H1 (cell line): ENCODE results near the gene RAMACL. TPM values are rescaled to one million over a fixed set of nuclear protein-coding genes. Genes with fewer than 3 reads are reported as not detected.

ENCODE experiments used
- CTCF ChIA-PET: fragments of 300-600 bp; sonication (Branson Sonifier 250); formaldehyde crosslinking; loops from one replicate; lab custom pipeline; 2021; ENCODE audit not compliant: partially characterized antibody; lab: Charles Lee
- POLR2A ChIA-PET: fragments of 300-600 bp; sonication (Branson Sonifier 250); formaldehyde crosslinking; loops from one replicate; lab custom pipeline; 2021; ENCODE audit warnings: inconsistent platforms; ENCODE audit not compliant: partially characterized antibody; lab: Charles Lee
- DNase-seq, 2 experiments: peaks; one replicate each; pipeline versions ENCODE4 v3.0.0 to v3.0.0-alpha.2; 2010 to 2022; ENCODE audit warnings: low spot score in 2 of 2, low read depth in 1 of 2, mixed read lengths in 1 of 2
- FAIRE-seq: peaks from 2 replicates; lab custom pipeline; 2011; peaks lifted over from hg19 to GRCh38; lab: Jason Lieb, UNC
- H2AFZ ChIP-seq: 2 replicates; pipeline ENCODE4 v1.8.1; 2012; ENCODE audit warnings: low read length, inconsistent platforms
- H2AK5ac ChIP-seq: 2 replicates; pipeline ENCODE4 v1.6.1; 2013; ENCODE audit warnings: low read depth, low read length
- H2BK120ac ChIP-seq: replicated peaks from 2 replicates; pipeline ENCODE3; 2013; ENCODE audit warnings: low read depth, low read length, inconsistent platforms
- H2BK12ac ChIP-seq: 2 replicates; pipeline ENCODE4 v1.6.1; 2013; ENCODE audit warnings: low read depth, low read length
- H2BK15ac ChIP-seq: 2 replicates; pipeline ENCODE4 v1.6.1; 2013; ENCODE audit warnings: low read length
- H2BK20ac ChIP-seq: 2 replicates; pipeline ENCODE4 v1.6.1; 2013; ENCODE audit warnings: low read length
- H2BK5ac ChIP-seq: 2 replicates; pipeline ENCODE4 v1.6.1; 2013; ENCODE audit warnings: low read depth, low read length
- H3K14ac ChIP-seq: 2 replicates; pipeline ENCODE4 v1.6.1; 2013; ENCODE audit warnings: inconsistent platforms; ENCODE audit not compliant: insufficient read length
- H3K18ac ChIP-seq: 2 replicates; pipeline ENCODE4 v1.6.1; 2013; ENCODE audit warnings: low read length; ENCODE audit errors: extremely low read depth
- H3K23ac ChIP-seq: 2 replicates; pipeline ENCODE4 v1.6.1; 2013; ENCODE audit warnings: inconsistent platforms; ENCODE audit not compliant: insufficient read length
- H3K23me2 ChIP-seq: 2 replicates; pipeline ENCODE4 v1.6.1; 2013; ENCODE audit warnings: low read depth, low read length
- H3K27ac ChIP-seq: 2 replicates; pipeline ENCODE4 v1.6.1; 2011; ENCODE audit warnings: low read depth, low read length, inconsistent platforms
- H3K27me3 ChIP-seq, 4 experiments: replicated peaks in 1 of 4; 1 replicate in 1 of 4; 2 replicates in 3 of 4; pipeline versions ENCODE4 v1.6.1 to v1.8.1; 2011 to 2013; ENCODE audit warnings: low read length in 3 of 4, mild to moderate bottlenecking in 3 of 4, inconsistent platforms in 2 of 4, mixed read lengths in 2 of 4, moderate library complexity in 1 of 4; ENCODE audit not compliant: control insufficient read depth in 3 of 4, insufficient read depth in 3 of 4; ENCODE audit errors: extremely low read depth in 1 of 4
- H3K36me3 ChIP-seq, 4 experiments: 2 replicates each; pipeline versions ENCODE4 v1.6.1 to v1.8.1; 2011 to 2013; ENCODE audit warnings: mild to moderate bottlenecking in 4 of 4, low read length in 3 of 4, moderate library complexity in 2 of 4, control low read depth in 1 of 4, inconsistent platforms in 1 of 4; ENCODE audit not compliant: insufficient read depth in 4 of 4, control insufficient read depth in 2 of 4
- H3K4ac ChIP-seq: replicated peaks from 2 replicates; pipeline ENCODE3; 2013; ENCODE audit warnings: low read length, low read depth, mixed read lengths, inconsistent platforms; ENCODE audit not compliant: insufficient read length
- H3K4me1 ChIP-seq, 4 experiments: replicated peaks in 1 of 4; 1 replicate in 1 of 4; 2 replicates in 3 of 4; pipeline versions ENCODE4 v1.6.1 to v1.8.1; 2011 to 2013; ENCODE audit warnings: low read length in 3 of 4, inconsistent platforms in 2 of 4, mixed read lengths in 1 of 4; ENCODE audit not compliant: insufficient read depth in 4 of 4, control insufficient read depth in 3 of 4
- H3K4me2 ChIP-seq, 2 experiments: 2 replicates each; pipeline versions ENCODE4 v1.6.1 to v1.8.1; 2011 to 2013; ENCODE audit warnings: low read depth in 2 of 2, low read length in 2 of 2, control low read depth in 1 of 2, inconsistent platforms in 1 of 2, mild to moderate bottlenecking in 1 of 2; ENCODE audit not compliant: insufficient read depth in 1 of 2
- H3K4me3 ChIP-seq, 4 experiments: fragments of 200-600, 300-600 bp in 1 of 4; sonication (generic), shearing (Covaris generic), sonication (Bioruptor Twin) in 1 of 4; 2 replicates each; pipeline versions ENCODE4 v1.5.1 to v1.8.1; 2011 to 2016; ENCODE audit warnings: low read length in 4 of 4, low read depth in 3 of 4, control low read depth in 2 of 4, inconsistent platforms in 2 of 4, mild to moderate bottlenecking in 2 of 4, mixed read lengths in 1 of 4, moderate library complexity in 1 of 4; ENCODE audit not compliant: insufficient read depth in 2 of 4; ENCODE audit errors: extremely low read depth in 1 of 4
- H3K56ac ChIP-seq: replicated peaks from 2 replicates; pipeline ENCODE3; 2013; ENCODE audit warnings: low read depth, mild to moderate bottlenecking, mixed read lengths, low read length, inconsistent platforms; ENCODE audit not compliant: insufficient read length
- H3K79me1 ChIP-seq: 2 replicates; pipeline ENCODE4 v1.6.1; 2013; ENCODE audit warnings: low read depth, low read length, control low read depth
- H3K79me2 ChIP-seq, 2 experiments: 2 replicates each; pipeline versions ENCODE4 v1.6.1 to v1.8.1; 2012 to 2013; ENCODE audit warnings: low read length in 2 of 2, mild to moderate bottlenecking in 2 of 2, inconsistent platforms in 1 of 2; ENCODE audit not compliant: insufficient read depth in 2 of 2, control insufficient read depth in 1 of 2
- H3K9ac ChIP-seq, 4 experiments: replicated peaks in 1 of 4; 1 replicate in 1 of 4; 2 replicates in 3 of 4; pipeline versions ENCODE4 v1.6.1 to v1.8.1; 2011 to 2013; ENCODE audit warnings: low read depth in 3 of 4, low read length in 3 of 4, control low read depth in 2 of 4, mild to moderate bottlenecking in 2 of 4, moderate library complexity in 2 of 4, inconsistent platforms in 1 of 4; ENCODE audit errors: extremely low read depth in 1 of 4
- H3K9me3 ChIP-seq, 2 experiments: 2 replicates each; pipeline versions ENCODE4 v1.6.1 to v1.8.1; 2012 to 2013; ENCODE audit warnings: mild to moderate bottlenecking in 2 of 2, moderate library complexity in 2 of 2, control low read depth in 1 of 2, inconsistent platforms in 1 of 2, low read depth in 1 of 2, low read length in 1 of 2, mixed read lengths in 1 of 2; ENCODE audit not compliant: insufficient read depth in 2 of 2
- H4K20me1 ChIP-seq, 2 experiments: replicated peaks in 1 of 2; 2 replicates each; pipeline versions ENCODE3 to v1.8.1; 2011 to 2013; ENCODE audit warnings: inconsistent platforms in 2 of 2, low read length in 2 of 2, mild to moderate bottlenecking in 1 of 2; ENCODE audit not compliant: insufficient read depth in 2 of 2, control insufficient read depth in 1 of 2
- H4K5ac ChIP-seq: 2 replicates; pipeline ENCODE4 v1.6.1; 2013; ENCODE audit warnings: low read length, low read depth, mixed read lengths, inconsistent platforms; ENCODE audit not compliant: insufficient read length
- H4K8ac ChIP-seq: 2 replicates; pipeline ENCODE4 v1.8.0; 2013; ENCODE audit warnings: mild to moderate bottlenecking, moderate library complexity, low read length, inconsistent platforms; ENCODE audit not compliant: insufficient read depth; ENCODE audit errors: extremely low read depth
- H4K91ac ChIP-seq: replicated peaks from 2 replicates; pipeline ENCODE3; 2013; ENCODE audit warnings: low read length, mixed read lengths, inconsistent platforms; ENCODE audit not compliant: insufficient read length
- CBX5 ChIP-seq: fragments of 300-800, 300-1000 bp; sonication (generic); IDR thresholded peaks from 2 replicates; pipeline ENCODE4 v1.7.1; 2016; ENCODE audit warnings: antibody characterized with exemption, low read length, low read depth
- CREB1 ChIP-seq: IDR thresholded peaks from 2 replicates; pipeline ENCODE4 v1.6.1; 2012; ENCODE audit warnings: inconsistent platforms
- KDM5A ChIP-seq: fragments of 200-600 bp; IDR thresholded peaks from 2 replicates; pipeline ENCODE4 v1.7.1; 2012; ENCODE audit warnings: mild to moderate bottlenecking, low read length, inconsistent platforms, mixed read lengths
- USF2 ChIP-seq: IDR thresholded peaks from 2 replicates; pipeline ENCODE4 v1.6.1; 2011; ENCODE audit warnings: low read length, improper control_type of control experiment
- WGBS, 2 experiments: shearing (Covaris generic) in 1 of 2; methylation state at CpG; one replicate each; pipeline versions ENCODE4 v1.1.6 to v1.1.7; 2013 to 2015; ENCODE audit warnings: low lambda C conversion rate in 2 of 2, mixed read lengths in 2 of 2, inconsistent platforms in 1 of 2, low coverage in 1 of 2, missing lambda C conversion rate in 1 of 2; ENCODE audit not compliant: insufficient replicate concordance in 2 of 2, insufficient coverage in 1 of 2, insufficient read length in 1 of 2; ENCODE audit errors: extremely low coverage in 1 of 2, missing lambda C conversion rate in 1 of 2; 5-methylcytosine and 5-hydroxymethylcytosine counted together
- polyA plus RNA-seq, 7 experiments: library from polyadenylated mRNA; depleted of rRNA in 3 of 7; stranded (reverse) in 5 of 7; unstranded in 2 of 7; fragments of >200 nt in 5 of 7; fragments of 200-250 nt in 2 of 7; gene quantifications; 1 replicate in 5 of 7; 2 replicates in 1 of 7; 4 replicates in 1 of 7; pipeline versions ENCODE4 v1.2.1 to v1.2.3, GENCODE V29; 2011 to 2013; ENCODE audit warnings: missing spikeins in 2 of 7, mixed read lengths in 2 of 7
- total RNA-seq: library from RNA; stranded (reverse); fragmentation: NEBNext Ultra II Directional; extraction: Animal tissue kit (Norgen Biotek cat#: 25700); gene quantifications from 2 replicates; pipeline ENCODE4 v1.2.1, GENCODE V29; 2021

RAMACL gene
- total and polyA plus RNA-seq, 2 of the 8 experiments (the other 6 are each of a cell fraction or from before 2014, with no cell fraction given): 0.23 to 0.97 TPM

DNA sequence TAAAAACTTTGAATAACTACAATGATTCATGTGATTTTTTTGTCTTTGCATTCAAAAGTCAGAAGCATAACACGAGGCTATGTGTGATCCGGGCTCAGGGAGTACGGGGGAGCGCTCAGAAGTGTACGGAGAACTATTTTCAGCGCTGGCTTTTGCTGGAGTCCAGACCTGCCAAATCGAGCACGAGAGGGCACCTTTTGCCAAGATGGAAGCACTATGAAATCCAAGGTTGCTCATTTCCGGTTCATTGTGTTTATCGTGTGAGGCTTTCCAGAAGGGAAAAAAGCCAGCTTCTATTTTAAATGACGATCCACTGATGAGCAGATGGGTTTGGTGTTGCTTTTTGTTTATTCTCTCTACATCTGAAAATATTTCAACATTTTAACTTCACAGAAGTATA is 11.3 kb downstream of the RAMACL start:
- no peak overlapping the region for H3K27ac ChIP-seq
- 91% methylated on average over 11 of the region's 11 CpGs; no CpG with 5 or more reads in 1 of the 2 experiments for WGBS, 2 experiments
- FAIRE-seq (no peak), DNase-seq (no peak)
- H2BK5ac ChIP-seq: no peak overlapping the region
- H2AFZ ChIP-seq: no peak overlapping the region
- no peak overlapping the region for H3K23ac ChIP-seq
- no peak for TF ChIP-seq KDM5A
- TF ChIP-seq CBX5: no peak
- no peak for TF ChIP-seq USF2
- TF ChIP-seq CREB1: no peak
- no peak overlapping the region for H4K8ac ChIP-seq
- no peak overlapping the region for H3K4ac ChIP-seq
- no peak overlapping the region for H2AK5ac ChIP-seq
- H3K56ac ChIP-seq: no peak overlapping the region
- no peak overlapping the region for H2BK120ac ChIP-seq
- H3K4me3 ChIP-seq: no peak overlapping the region
- no peak overlapping the region for H2BK20ac ChIP-seq
- POLR2A ChIA-PET: interaction anchor here (1.1 to 1.4 kb wide), 2 partner anchors 9 to 10 kb away, joined by 3 read pairs; no protein-coding TSS in a partner anchor
- CTCF ChIA-PET: interaction anchor here (0.8 to 1.4 kb wide), 3 partner anchors 9 to 30 kb away, joined by 3 read pairs; no protein-coding TSS in a partner anchor
- H3K79me2 ChIP-seq: peaks cover 0 to 18% of the 10 kb centered on the region in 2 experiments; a peak in 2 of 4 replicates
- H3K27me3 ChIP-seq: no peaks in the 10 kb centered on the region
- no peak overlapping the region for H3K18ac ChIP-seq
- peaks cover 2 to 6% of the 10 kb centered on the region in 2 experiments; a peak in 1 of 4 replicates for H3K9me3 ChIP-seq
- H4K20me1 ChIP-seq: peaks cover 0 to 1% of the 10 kb centered on the region in 2 experiments
- no peak overlapping the region for H4K91ac ChIP-seq
- no peaks in the 10 kb centered on the region for H3K23me2 ChIP-seq
- no peak overlapping the region for H3K9ac ChIP-seq
- H4K5ac ChIP-seq: no peak overlapping the region
- H3K4me1 ChIP-seq: peaks cover 11 to 16% (median 14%) of the 10 kb centered on the region in 4 experiments
- peaks cover 0 to 2% (median 0%) of the 10 kb centered on the region in 4 experiments; a peak in 1 of 8 replicates for H3K36me3 ChIP-seq
- peaks cover 4% of the 10 kb centered on the region; the same call in 1 of the 2 replicates for H3K79me1 ChIP-seq
- no peak overlapping the region for H3K14ac ChIP-seq
- H2BK15ac ChIP-seq: no peak overlapping the region
- no peak overlapping the region for H2BK12ac ChIP-seq
- no peak overlapping the region for H3K4me2 ChIP-seq
